ENCODE data around the gene FAM50B.

FAM50B gene

GRCh38 chr6:3848925-3849605 is at the start of gene FAM50B:
TSS of gene FAM50B (plus strand) at chr6:3849373. CDS start at chr6:3849812, 439 bp downstream.
- H3K4me1 Mint-ChIP-seq (ENCODE audit: low read depth) = peaks cover 33% of the 10 kb centered on the region
- H3K27me3 Mint-ChIP-seq = no peaks in the 10 kb centered on the region
- DNase-seq = peak; percentile 95
- H3K9me3 Mint-ChIP-seq = no peaks in the 10 kb centered on the region
- H3K36me3 Mint-ChIP-seq (ENCODE audit: low read depth) = peaks cover 15% of the 10 kb centered on the region
- H3K4me3 Mint-ChIP-seq = peak within 1 kb of the TSS; percentile 76
- H3K27ac Mint-ChIP-seq = peak within 1 kb of the TSS; percentile 88

GRCh38 chr6:3799719-3800118 is 49.5 kb upstream of the FAM50B start:
- DNase-seq = no peak
- Mint-ChIP-seq H3K4me1 (ENCODE audit: low read depth) (peaks cover 8% of the 10 kb centered on the region), H3K4me3 (no peak overlapping the region)

GRCh38 chr6:3800850-3801591 is 48.2 kb upstream of the FAM50B start:
- H3K27ac Mint-ChIP-seq = no peak overlapping the region
- peaks cover 9% of the 10 kb centered on the region for H3K27me3 Mint-ChIP-seq
- H3K4me1 Mint-ChIP-seq (ENCODE audit: low read depth) = peaks cover 8% of the 10 kb centered on the region
- H3K36me3 Mint-ChIP-seq (ENCODE audit: low read depth) = no peaks in the 10 kb centered on the region
- no peaks in the 10 kb centered on the region for H3K9me3 Mint-ChIP-seq
- DNase-seq = no peak
- no peak overlapping the region for H3K4me3 Mint-ChIP-seq

More at GRCh38 chr6:3799719-3800118, 49.5 kb upstream of the FAM50B start:
- H3K27ac Mint-ChIP-seq = no peak overlapping the region
- peaks cover 9% of the 10 kb centered on the region for H3K27me3 Mint-ChIP-seq
- H3K9me3 Mint-ChIP-seq = no peaks in the 10 kb centered on the region
- H3K36me3 Mint-ChIP-seq (ENCODE audit: low read depth) = no peaks in the 10 kb centered on the region

GRCh38 chr6:3801960-3802359 is 47.2 kb upstream of the FAM50B start:
- no peak overlapping the region for H3K4me3 Mint-ChIP-seq
- no peaks in the 10 kb centered on the region for H3K36me3 Mint-ChIP-seq (ENCODE audit: low read depth)
- no peak for DNase-seq
- no peak overlapping the region for H3K27ac Mint-ChIP-seq
- H3K4me1 Mint-ChIP-seq (ENCODE audit: low read depth) = peaks cover 8% of the 10 kb centered on the region
- H3K9me3 Mint-ChIP-seq = no peaks in the 10 kb centered on the region
- H3K27me3 Mint-ChIP-seq = peaks cover 9% of the 10 kb centered on the region

GRCh38 chr6:3803627-3804468 is 45.3 kb upstream of the FAM50B start:
- Mint-ChIP-seq H3K4me3 (no peak overlapping the region), H3K9me3 (no peaks in the 10 kb centered on the region), H3K36me3 (ENCODE audit: low read depth) (no peaks in the 10 kb centered on the region), H3K27me3 (peaks cover 9% of the 10 kb centered on the region), H3K4me1 (ENCODE audit: low read depth) (peaks cover 8% of the 10 kb centered on the region), H3K27ac (no peak overlapping the region)
- no peak for DNase-seq

GRCh38 chr6:3804964-3805363 is 44.2 kb upstream of the FAM50B start:
- H3K36me3 Mint-ChIP-seq (ENCODE audit: low read depth) = no peaks in the 10 kb centered on the region
- no peak overlapping the region for H3K27ac Mint-ChIP-seq
- H3K4me1 Mint-ChIP-seq (ENCODE audit: low read depth) = peaks cover 8% of the 10 kb centered on the region
- no peak overlapping the region for H3K4me3 Mint-ChIP-seq
- H3K27me3 Mint-ChIP-seq = peaks cover 8% of the 10 kb centered on the region
- no peak for DNase-seq
- H3K9me3 Mint-ChIP-seq = no peaks in the 10 kb centered on the region

GRCh38 chr6:3805448-3806123 is 43.6 kb upstream of the FAM50B start:
- Mint-ChIP-seq H3K4me1 (ENCODE audit: low read depth) (peaks cover 8% of the 10 kb centered on the region), H3K4me3 (no peak overlapping the region), H3K27me3 (peaks cover 15% of the 10 kb centered on the region), H3K27ac (no peak overlapping the region), H3K36me3 (ENCODE audit: low read depth) (no peaks in the 10 kb centered on the region), H3K9me3 (no peaks in the 10 kb centered on the region)
- DNase-seq = no peak

GRCh38 chr6:3806169-3806922 is 42.8 kb upstream of the FAM50B start:
- no peak overlapping the region for H3K4me3 Mint-ChIP-seq
- no peaks in the 10 kb centered on the region for H3K9me3 Mint-ChIP-seq
- peaks cover 21% of the 10 kb centered on the region for H3K27me3 Mint-ChIP-seq

GRCh38 chr6:3808199-3808598 is 41.0 kb upstream of the FAM50B start:
- no peak overlapping the region for H3K27ac Mint-ChIP-seq

More at GRCh38 chr6:3806169-3806922, 42.8 kb upstream of the FAM50B start:
- no peaks in the 10 kb centered on the region for H3K36me3 Mint-ChIP-seq (ENCODE audit: low read depth)
- DNase-seq = no peak
- H3K27ac Mint-ChIP-seq = no peak overlapping the region
- H3K4me1 Mint-ChIP-seq (ENCODE audit: low read depth) = peaks cover 8% of the 10 kb centered on the region

GRCh38 chr6:3808759-3809514 is 40.2 kb upstream of the FAM50B start:
- Mint-ChIP-seq H3K27me3 (peaks cover 20% of the 10 kb centered on the region), H3K4me1 (ENCODE audit: low read depth) (peaks cover 3% of the 10 kb centered on the region), H3K27ac (no peak overlapping the region)

More at GRCh38 chr6:3808199-3808598, 41.0 kb upstream of the FAM50B start:
- Mint-ChIP-seq H3K9me3 (no peaks in the 10 kb centered on the region), H3K4me1 (ENCODE audit: low read depth) (peaks cover 5% of the 10 kb centered on the region), H3K4me3 (no peak overlapping the region), H3K36me3 (ENCODE audit: low read depth) (no peaks in the 10 kb centered on the region), H3K27me3 (peaks cover 26% of the 10 kb centered on the region)
- no peak for DNase-seq

GRCh38 chr6:3809515-3809891 is 39.7 kb upstream of the FAM50B start:
- peaks cover 1% of the 10 kb centered on the region for H3K4me1 Mint-ChIP-seq (ENCODE audit: low read depth)
- H3K4me3 Mint-ChIP-seq = no peak overlapping the region
- H3K9me3 Mint-ChIP-seq = no peaks in the 10 kb centered on the region
- peaks cover 19% of the 10 kb centered on the region for H3K27me3 Mint-ChIP-seq
- H3K27ac Mint-ChIP-seq = no peak overlapping the region
- H3K36me3 Mint-ChIP-seq (ENCODE audit: low read depth) = no peaks in the 10 kb centered on the region
- DNase-seq = no peak

More at GRCh38 chr6:3808759-3809514, 40.2 kb upstream of the FAM50B start:
- Mint-ChIP-seq H3K36me3 (ENCODE audit: low read depth) (no peaks in the 10 kb centered on the region), H3K9me3 (no peaks in the 10 kb centered on the region), H3K4me3 (no peak overlapping the region)
- DNase-seq = no peak

GRCh38 chr6:3809982-3810381 is 39.2 kb upstream of the FAM50B start:
- Mint-ChIP-seq H3K4me1 (ENCODE audit: low read depth) (peaks cover 1% of the 10 kb centered on the region), H3K27me3 (peaks cover 19% of the 10 kb centered on the region), H3K27ac (no peak overlapping the region), H3K4me3 (no peak overlapping the region), H3K36me3 (ENCODE audit: low read depth) (no peaks in the 10 kb centered on the region), H3K9me3 (no peaks in the 10 kb centered on the region)
- DNase-seq = no peak

GRCh38 chr6:3811191-3811590 is 38.0 kb upstream of the FAM50B start:
- H3K27ac Mint-ChIP-seq = no peak overlapping the region
- H3K9me3 Mint-ChIP-seq = no peaks in the 10 kb centered on the region
- H3K36me3 Mint-ChIP-seq (ENCODE audit: low read depth) = no peaks in the 10 kb centered on the region
- peaks cover 19% of the 10 kb centered on the region for H3K27me3 Mint-ChIP-seq
- no peak for DNase-seq
- H3K4me1 Mint-ChIP-seq (ENCODE audit: low read depth) = peaks cover 1% of the 10 kb centered on the region
- H3K4me3 Mint-ChIP-seq = no peak overlapping the region

Data from activated T-cell treated with anti-CD3 and anti-CD28 coated beads, Interleukin-2, amount 50 U/mL, for 24 hours (primary cell).